Umbilical cord (tissue), 2 donors: ENCODE data around the gene CCDC138. TPM values are rescaled to one million over a fixed set of nuclear protein-coding genes. Genes with fewer than 3 reads are reported as not detected.

Experiments used
- DNase-seq: peaks from one replicate; pipeline ENCODE4 v3.0.0-alpha.2; 2015; ENCODE audit warnings: low spot score
- total RNA-seq: library from RNA; depleted of rRNA; stranded (reverse); fragments of >200 nt; gene quantifications from one replicate; pipeline ENCODE4 v1.2.3, GENCODE V29; 2014; ENCODE audit warnings: low replicate concordance; ENCODE audit not compliant: insufficient read depth

The CCDC138 gene
- total RNA-seq, 1 donor from 2014 or later: 6.7 TPM

- DNase-seq: no peak
Measured at GRCh38 chr2:108918156-108918874, 131.7 kb downstream of the CCDC138 start.

GRCh38 chr2:108918941-108919341 is 132.4 kb downstream of the CCDC138 start:
- DNase-seq: no peak

GRCh38 chr2:108919571-108920373 is 133.2 kb downstream of the CCDC138 start:
- DNase-seq: no peak

- no peak for DNase-seq
Measured at GRCh38 chr2:108920686-108921085, 134.1 kb downstream of the CCDC138 start.

- DNase-seq: no peak
Measured at GRCh38 chr2:108921096-108922030, 134.8 kb downstream of the CCDC138 start.

GRCh38 chr2:108922141-108922915 is 135.8 kb downstream of the CCDC138 start:
- DNase-seq: peak; percentile 48

- no peak for DNase-seq
Measured at GRCh38 chr2:108923019-108923700, 136.6 kb downstream of the CCDC138 start.

GRCh38 chr2:108923736-108924579 is 137.4 kb downstream of the CCDC138 start:
- peak; percentile 21 for DNase-seq

GRCh38 chr2:108924580-108925251 is 138.1 kb downstream of the CCDC138 start:
- no peak for DNase-seq

GRCh38 chr2:108925286-108925685 is 138.7 kb downstream of the CCDC138 start:
- DNase-seq: no peak

GRCh38 chr2:108925735-108926134 is 139.2 kb downstream of the CCDC138 start:
- no peak for DNase-seq

Other genes starting within 250 kb of the CCDC138 start
- gene RANBP2, start 67.3 kb upstream of the CCDC138 start, total RNA-seq: 91.7 TPM
- gene EDAR, start 202.4 kb downstream of the CCDC138 start, total RNA-seq: 1.2 TPM